ENCODE measurements around the gene RAMACL. TPM values are rescaled to one million over a fixed set of nuclear protein-coding genes. Genes with fewer than 3 reads are reported as not detected.

The RAMACL gene
- total and polyA plus RNA-seq, 2 of the 4 experiments (the other 2 are of a cell fraction) = 0.46 to 0.90 TPM

GRCh38 chr6:166559662-166560061 is 26.8 kb downstream of the RAMACL start:
- Histone ChIP-seq H3K27ac (ENCODE audit: insufficient read depth, low read length) (no peak overlapping the region), H3K14ac (replicated peaks; ENCODE audit: low read depth, low read length) (no peak overlapping the region), H2BK120ac (ENCODE audit: low read depth, low read length) (no peak overlapping the region), H3K23ac (ENCODE audit: low read depth, low read length) (no peak overlapping the region), H3K4ac (ENCODE audit: low read depth, low read length) (no peak overlapping the region), H2AK5ac (ENCODE audit: low read depth, low read length) (no peak overlapping the region), H2AFZ (replicated peaks; ENCODE audit: low read length, poor library complexity) (no peak overlapping the region), H2BK15ac (ENCODE audit: low read depth, low read length) (no peak overlapping the region), H3K9me3 (ENCODE audit: control insufficient read depth, insufficient read depth, low read length) (peaks cover 5% of the 10 kb centered on the region; the same call in 1 of the 2 replicates), H2BK20ac (ENCODE audit: low read depth, low read length) (no peak overlapping the region), H3K56ac (ENCODE audit: extremely low read depth, insufficient read depth, low read length) (no peak overlapping the region), H3K4me2 (ENCODE audit: low read depth, low read length) (no peak overlapping the region), H3K36me3 (ENCODE audit: control insufficient read depth, insufficient read depth, low read length) (peaks cover 22% of the 10 kb centered on the region), H2AK9ac (replicated peaks; ENCODE audit: low read depth, low read length, poor library complexity) (no peak overlapping the region), H3K27me3 (ENCODE audit: control insufficient read depth, insufficient read depth, low read length) (no peaks in the 10 kb centered on the region), H3K9me1 (ENCODE audit: insufficient read depth, low read length) (peaks cover 5% of the 10 kb centered on the region; the same call in 1 of the 2 replicates), H4K8ac (ENCODE audit: low read depth in 2 of 2, low read length in 2 of 2) (no peak overlapping the region), H3K18ac (ENCODE audit: low read depth, low read length) (no peak overlapping the region), H3K4me1 (ENCODE audit: control insufficient read depth, insufficient read depth, low read length) (peaks cover 11% of the 10 kb centered on the region), H3K9ac (ENCODE audit: low read depth, low read length) (no peak overlapping the region), H2BK5ac (ENCODE audit: low read depth, low read length, poor library complexity, severe bottlenecking) (no peak overlapping the region), H4K20me1 (ENCODE audit: insufficient read depth, low read length) (peaks cover 3% of the 10 kb centered on the region; the same call in 1 of the 2 replicates), H4K5ac (ENCODE audit: low read depth, low read length) (no peak overlapping the region), H3K79me1 (ENCODE audit: low read depth in 1 of 2, low read length in 2 of 2) (peaks cover 26 to 31% of the 10 kb centered on the region in 2 experiments), H3K4me3 (ENCODE audit: insufficient read depth, low read depth, low read length) (no peak overlapping the region), H4K91ac (ENCODE audit: insufficient read depth, low read depth, low read length) (no peak overlapping the region)
- dilution Hi-C loops (cut with HindIII; ENCODE audit: low sequenced_read_pairs, unreplicated experiment) (no loop called here), intact Hi-C loops (cut with micrococcal nuclease) (no loop called here), in situ Hi-C loops (cut with MboI; ENCODE audit: low sequenced_read_pairs) (loop anchor here (5.0 kb wide), 1 partner anchor 68 kb away; the partner anchor contains the start of gene RPS6KA2)
- POLR2A ChIA-PET (ENCODE audit: unreplicated experiment) = no interaction called here
- no CpG with 5 or more reads among the region's 1 CpG for WGBS, 2 experiments (ENCODE audit: extremely low coverage in 2 of 2, insufficient read length in 1 of 2)
- ATAC-seq (ENCODE audit: low read depth) = no peak
- no peak for TF ChIP-seq MXI1 (IDR thresholded peaks at IDR 0.05; ENCODE audit: borderline replicate concordance, low read depth, low read length)
- no peak for TF ChIP-seq RFX5 (IDR thresholded peaks at IDR 0.05; ENCODE audit: low read depth, low read length)
- no peak for TF ChIP-seq MAZ (IDR thresholded peaks at IDR 0.05; ENCODE audit: borderline replicate concordance, low read depth, low read length)
- no peak for TF ChIP-seq BHLHE40 (IDR thresholded peaks at IDR 0.05; ENCODE audit: low read depth, low read length)
- TF ChIP-seq ELK1 (IDR thresholded peaks at IDR 0.05; ENCODE audit: borderline replicate concordance, low read depth, low read length) = no peak
- no peak for TF ChIP-seq CEBPB (IDR thresholded peaks at IDR 0.05; ENCODE audit: low read depth, low read length)
- TF ChIP-seq CHD1 (IDR thresholded peaks at IDR 0.05; ENCODE audit: low read depth, low read length) = no peak
- no peak for TF ChIP-seq USF2 (IDR thresholded peaks at IDR 0.05; ENCODE audit: low read depth, low read length)
- no peak for TF ChIP-seq RAD21 (IDR thresholded peaks at IDR 0.05; ENCODE audit: low read length)
- TF ChIP-seq CTCF (conservative IDR thresholded peaks at IDR 0.05; ENCODE audit: low read depth, low read length) = no peak
- no peak for TF ChIP-seq SMC3 (IDR thresholded peaks at IDR 0.05; ENCODE audit: low read depth, low read length)
- TF ChIP-seq MAFK (IDR thresholded peaks at IDR 0.05; ENCODE audit: low read depth, low read length) = no peak
- TF ChIP-seq POLR2A (IDR thresholded peaks at IDR 0.05; ENCODE audit: low read depth, low read length) = no peak
- TF ChIP-seq RCOR1 (IDR thresholded peaks at IDR 0.05; ENCODE audit: insufficient replicate concordance, low read length) = no peak
- no peak for TF ChIP-seq FOS (IDR thresholded peaks at IDR 0.05; ENCODE audit: low read depth, low read length)
- DNase-seq = no peak
- CTCF ChIA-PET = no interaction called here
- no TSS peak for BruUV-seq (replicated peaks)

Measured in IMR-90 (cell line).